Kidney (tissue), 14 donors: ENCODE results near the gene CCT3. TPM values are rescaled to one million over a fixed set of nuclear protein-coding genes. Genes with fewer than 3 reads are reported as not detected.
"Not testable (repeated sequence)": the region's sequence is repeated elsewhere in the genome, so short reads cannot be mapped to it uniquely, and the experiment has no call there.

ENCODE experiments used
- DNase-seq, 5 donors: peaks; one replicate each; pipeline ENCODE4 v3.0.0-alpha.2; 2013 to 2020
- FAIRE-seq: peaks from 2 replicates; lab custom pipeline; 2012; peaks lifted over from hg19 to GRCh38; lab: Jason Lieb, UNC
- H3K27ac ChIP-seq, 2 donors: one replicate each; pipeline ENCODE4 v1.7.0; 2013; ENCODE audit warnings: low read depth in 2 of 2, low read length in 2 of 2, inconsistent platforms in 1 of 2
- H3K27me3 ChIP-seq: one replicate; pipeline ENCODE4 v1.7.1; 2013; ENCODE audit warnings: low read length, inconsistent platforms; ENCODE audit not compliant: control insufficient read depth, insufficient read depth
- H3K36me3 ChIP-seq, 3 donors: one replicate each; pipeline versions ENCODE4 v1.7.0 to v1.7.1; 2013; ENCODE audit warnings: low read length in 3 of 3, control low read depth in 1 of 3, inconsistent platforms in 1 of 3; ENCODE audit not compliant: insufficient read depth in 3 of 3, control insufficient read depth in 2 of 3
- H3K4me1 ChIP-seq, 3 donors: one replicate each; pipeline versions ENCODE4 v1.7.0 to v1.7.1; 2013; ENCODE audit warnings: low read length in 3 of 3, inconsistent platforms in 1 of 3, low read depth in 1 of 3; ENCODE audit not compliant: control insufficient read depth in 2 of 3, insufficient read depth in 2 of 3
- H3K4me3 ChIP-seq, 3 donors: one replicate each; pipeline versions ENCODE4 v1.7.0 to v1.8.1; 2013; ENCODE audit warnings: low read length in 3 of 3, control low read depth in 1 of 3, inconsistent platforms in 1 of 3
- H3K9ac ChIP-seq, 3 donors: one replicate each; pipeline versions ENCODE4 v1.7.0 to v1.7.1; 2013; ENCODE audit warnings: low read length in 3 of 3, control low read depth in 1 of 3, inconsistent platforms in 1 of 3
- H3K9me3 ChIP-seq, 3 donors: one replicate each; pipeline versions ENCODE4 v1.7.0 to v1.7.1; 2013; ENCODE audit warnings: low read length in 3 of 3, control low read depth in 1 of 3, inconsistent platforms in 1 of 3; ENCODE audit not compliant: control insufficient read depth in 2 of 3, insufficient read depth in 1 of 3
- CTCF ChIP-seq: IDR thresholded peaks from 3 replicates; pipeline ENCODE4 v1.5.1; 2012; ENCODE audit warnings: mild to moderate bottlenecking, moderate library complexity, borderline replicate concordance; ENCODE audit not compliant: insufficient read depth; ENCODE audit errors: extremely low read depth
- intact Hi-C: fragments of 100-400 bp; cut with DNase I; formaldehyde crosslinking; loops from one replicate; pipeline ENCODE4 v1.11.1; 2022
- polyA plus RNA-seq: library from polyadenylated mRNA; stranded (reverse); fragments of 350-450 nt; fragmentation: Illumina TruSeq; extraction: RNeasy Lipid Tissue Mini Kit (QIAGEN cat#74804); gene quantifications from one replicate; pipeline ENCODE4 v1.2.3, GENCODE V29; 2014; ENCODE audit warnings: low read depth, low replicate concordance; ENCODE audit not compliant: insufficient read depth
- total RNA-seq: library from RNA; stranded (reverse); fragmentation: NEBNext Ultra II Directional; extraction: Animal tissue kit (Norgen Biotek cat#: 25700); gene quantifications from one replicate; pipeline ENCODE4 v1.2.1, GENCODE V29; 2021
- donor health status: control.
- donor health status: control.
- donor health status: control.
- donor health status: control.
- donor health status: control.
- donor health status: DM: yes; HTN: yes; CAD: no.
- donor health status: Normal renal cell carcinoma (clear cell type).

The CCT3 gene
- total and polyA plus RNA-seq, 2 donors from 2014 or later = 149 to 181 TPM

- Histone ChIP-seq H3K27ac (no peak overlapping the region), H3K9ac (no peak overlapping the region), H3K36me3 (no peaks in the 10 kb centered on the region), H3K27me3 (no peaks in the 10 kb centered on the region), H3K9me3 (no peaks in the 10 kb centered on the region), H3K4me3 (no peak overlapping the region), H3K4me1 (peaks cover 0 to 5% (median 0%) of the 10 kb centered on the region in 3 donors)
- DNase-seq (no peak), FAIRE-seq (no peak)
- TF ChIP-seq CTCF = no peak
- intact Hi-C loops = no loop called here
Observed at GRCh38 chr1:156356262-156356874, 18.3 kb upstream of the CCT3 start.

DNA sequence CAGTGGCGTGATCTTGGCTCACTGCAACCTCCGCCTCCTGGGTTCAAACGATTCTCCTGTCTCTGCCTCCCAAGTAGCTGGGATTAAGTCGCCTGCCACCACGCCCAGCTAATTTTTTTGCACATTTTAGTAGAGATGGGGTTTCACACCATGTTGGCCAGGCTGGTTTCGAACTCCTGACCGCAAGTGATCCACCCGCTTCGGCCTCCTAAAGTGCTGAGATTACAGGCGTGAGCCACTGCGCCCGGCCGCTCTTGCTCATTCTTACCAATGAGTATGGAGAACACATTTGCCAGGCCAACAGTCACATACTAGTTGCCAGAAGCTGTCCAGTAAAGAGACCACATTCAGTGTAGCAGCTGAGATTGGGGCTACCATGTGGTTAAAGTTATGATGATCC lies 14.4 kb upstream of the CCT3 start:
- H3K27me3 ChIP-seq, DNase-seq, H3K9ac ChIP-seq, H3K9me3 ChIP-seq, H3K36me3 ChIP-seq, H3K4me1 ChIP-seq, H3K27ac ChIP-seq, FAIRE-seq, H3K4me3 ChIP-seq, intact Hi-C loops: not testable (repeated sequence)

DNA sequence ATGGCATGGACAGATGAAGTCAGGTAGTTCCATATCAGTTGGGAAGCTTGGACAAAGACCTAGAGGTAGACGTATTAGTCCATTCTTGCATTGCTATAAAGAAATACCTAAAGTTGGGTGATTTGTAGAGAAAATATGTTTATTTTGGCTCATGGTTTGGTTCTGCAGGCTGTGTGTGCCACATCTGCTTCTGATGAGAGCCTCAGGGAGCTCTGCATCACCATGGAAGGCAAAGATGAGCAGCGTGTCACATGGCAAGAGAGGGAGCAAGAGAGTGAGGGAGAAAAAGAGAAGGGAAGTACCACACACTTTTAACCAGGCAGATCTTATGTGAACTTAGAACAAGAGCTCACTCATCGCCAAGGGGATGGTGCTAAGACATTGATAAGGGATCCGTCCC lies 9.2 kb upstream of the CCT3 start:
- TF ChIP-seq CTCF = no peak
- H3K9ac ChIP-seq = no peak overlapping the region
- no peak for FAIRE-seq

GRCh38 chr1:156346636-156347035 lies 8.5 kb upstream of the CCT3 start:
- no peak for FAIRE-seq
- Histone ChIP-seq H3K4me1 (no peaks in the 10 kb centered on the region), H3K36me3 (no peaks in the 10 kb centered on the region), H3K4me3 (no peak overlapping the region), H3K9ac (no peak overlapping the region), H3K27ac (no peak overlapping the region), H3K27me3 (no peaks in the 10 kb centered on the region), H3K9me3 (no peaks in the 10 kb centered on the region)
- intact Hi-C loops = no loop called here
- no peak for DNase-seq
- no peak for TF ChIP-seq CTCF

More for the DNA sequence above, 9.2 kb upstream of the CCT3 start:
- no peak overlapping the region for H3K4me3 ChIP-seq
- no peaks in the 10 kb centered on the region for H3K4me1 ChIP-seq
- no peaks in the 10 kb centered on the region for H3K36me3 ChIP-seq
- no peaks in the 10 kb centered on the region for H3K27me3 ChIP-seq
- H3K27ac ChIP-seq = no peak overlapping the region
- no peak for DNase-seq
- no peaks in the 10 kb centered on the region for H3K9me3 ChIP-seq
- intact Hi-C loops = no loop called here

DNA sequence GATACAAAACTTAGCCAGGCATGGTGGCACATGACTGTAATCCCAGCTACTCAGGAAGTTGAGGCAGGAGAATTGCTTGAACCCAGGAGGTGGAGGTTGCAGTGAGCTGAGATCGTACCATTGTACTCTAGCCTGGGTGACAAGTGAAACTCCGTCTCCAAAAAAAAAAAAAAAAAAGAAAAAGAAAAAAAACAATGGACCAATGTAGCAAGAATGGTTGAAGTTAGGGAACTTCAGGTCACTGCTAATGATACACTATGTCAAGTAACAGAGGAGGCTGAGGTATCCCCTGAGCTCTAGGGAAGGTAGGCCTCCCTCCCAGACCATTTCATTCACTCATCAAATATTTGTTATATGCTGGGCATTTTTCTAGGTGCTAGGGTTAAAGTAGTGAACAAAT lies 7.9 kb upstream of the CCT3 start:
- H3K36me3 ChIP-seq, H3K27me3 ChIP-seq, H3K27ac ChIP-seq, FAIRE-seq, H3K4me1 ChIP-seq, H3K9me3 ChIP-seq, intact Hi-C loops, H3K4me3 ChIP-seq, DNase-seq, H3K9ac ChIP-seq: not testable (repeated sequence)
